GM18502 (cell line): ENCODE data around the gene GLIS2.

Experiments
- ATAC-seq: cut with Tn5 transposase; IDR thresholded peaks from one replicate; pipeline ENCODE4 v1.9.1; 2021; ENCODE audit warnings: mild to moderate bottlenecking; ENCODE audit not compliant: unreplicated experiment, poor library complexity

GLIS2 gene

DNA sequence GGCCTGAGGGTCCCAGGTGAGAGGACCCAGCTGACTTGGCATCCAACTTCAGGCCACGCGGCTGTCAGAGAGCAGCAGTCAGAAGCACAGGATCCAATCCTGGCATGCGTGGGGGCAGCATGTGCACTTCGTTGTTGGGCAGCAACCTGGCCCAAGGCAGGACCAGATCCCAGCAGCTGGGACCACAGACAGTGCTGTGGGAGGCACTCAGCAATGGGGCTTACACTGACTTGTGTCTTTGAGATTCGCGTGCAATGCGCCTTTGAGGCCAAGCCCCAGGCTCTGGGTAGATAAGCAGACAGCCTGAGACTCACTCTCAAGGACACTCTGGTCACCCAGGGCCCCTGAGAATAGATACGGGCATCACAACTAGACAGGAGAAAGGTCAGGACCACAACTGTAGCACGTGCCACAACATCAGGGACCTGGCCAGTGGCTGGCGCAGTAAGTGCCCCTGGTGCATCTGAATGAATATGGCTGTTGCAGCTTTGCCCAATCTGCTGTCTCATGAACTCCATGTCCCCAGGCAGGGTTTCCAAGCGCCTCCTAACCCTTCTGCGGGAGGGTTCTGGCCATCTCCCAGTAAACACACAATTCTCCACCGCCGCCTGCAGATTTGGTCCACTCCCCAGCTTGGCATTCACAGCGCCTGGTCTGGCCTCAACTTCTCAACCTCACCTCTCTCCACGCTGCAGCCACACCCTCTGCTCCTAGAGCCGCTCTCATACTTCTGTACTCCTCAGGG, 32.1 kb downstream of the GLIS2 start:
- ATAC-seq, result no peak

DNA sequence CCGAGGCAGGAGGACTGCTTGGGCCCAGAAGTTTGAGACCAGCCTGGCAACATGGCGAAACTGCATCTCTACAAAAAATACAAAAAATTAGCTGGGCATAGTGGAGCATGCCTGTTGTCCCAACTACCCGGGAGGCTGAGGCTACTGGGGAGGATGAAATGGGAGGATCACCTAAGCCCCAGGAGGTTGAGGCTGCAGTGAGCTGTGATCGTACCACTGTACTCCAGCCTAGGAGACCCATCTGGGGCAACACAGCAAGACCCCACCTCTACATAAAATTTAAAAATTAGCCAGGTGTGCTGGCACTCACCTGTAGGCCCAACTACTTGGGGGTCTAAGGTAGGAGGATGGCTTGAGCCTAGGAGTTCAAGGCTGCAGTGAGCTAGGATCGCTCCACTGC, 33.5 kb downstream of the GLIS2 start:
- ATAC-seq, result no peak

DNA sequence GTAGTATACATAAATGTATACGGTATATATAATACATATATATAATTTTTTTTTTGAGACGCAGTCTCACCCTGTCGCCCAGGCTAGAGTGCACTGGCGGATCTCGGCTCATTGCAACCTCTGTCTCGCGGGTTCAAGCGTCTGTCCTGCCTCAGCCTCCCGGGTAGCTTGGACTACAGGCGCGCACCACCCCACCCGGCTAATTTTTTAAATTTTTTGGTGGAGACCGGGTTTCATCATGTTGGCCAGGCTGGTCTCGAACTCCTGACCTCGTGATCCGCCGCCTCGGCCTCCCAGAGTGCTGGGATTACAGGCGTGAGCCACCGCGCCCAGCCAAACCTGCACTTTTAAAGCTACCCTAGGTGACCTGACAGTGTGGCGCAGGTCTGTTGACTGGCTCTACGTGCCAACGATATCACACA, 34.5 kb downstream of the GLIS2 start:
- no peak for ATAC-seq

DNA sequence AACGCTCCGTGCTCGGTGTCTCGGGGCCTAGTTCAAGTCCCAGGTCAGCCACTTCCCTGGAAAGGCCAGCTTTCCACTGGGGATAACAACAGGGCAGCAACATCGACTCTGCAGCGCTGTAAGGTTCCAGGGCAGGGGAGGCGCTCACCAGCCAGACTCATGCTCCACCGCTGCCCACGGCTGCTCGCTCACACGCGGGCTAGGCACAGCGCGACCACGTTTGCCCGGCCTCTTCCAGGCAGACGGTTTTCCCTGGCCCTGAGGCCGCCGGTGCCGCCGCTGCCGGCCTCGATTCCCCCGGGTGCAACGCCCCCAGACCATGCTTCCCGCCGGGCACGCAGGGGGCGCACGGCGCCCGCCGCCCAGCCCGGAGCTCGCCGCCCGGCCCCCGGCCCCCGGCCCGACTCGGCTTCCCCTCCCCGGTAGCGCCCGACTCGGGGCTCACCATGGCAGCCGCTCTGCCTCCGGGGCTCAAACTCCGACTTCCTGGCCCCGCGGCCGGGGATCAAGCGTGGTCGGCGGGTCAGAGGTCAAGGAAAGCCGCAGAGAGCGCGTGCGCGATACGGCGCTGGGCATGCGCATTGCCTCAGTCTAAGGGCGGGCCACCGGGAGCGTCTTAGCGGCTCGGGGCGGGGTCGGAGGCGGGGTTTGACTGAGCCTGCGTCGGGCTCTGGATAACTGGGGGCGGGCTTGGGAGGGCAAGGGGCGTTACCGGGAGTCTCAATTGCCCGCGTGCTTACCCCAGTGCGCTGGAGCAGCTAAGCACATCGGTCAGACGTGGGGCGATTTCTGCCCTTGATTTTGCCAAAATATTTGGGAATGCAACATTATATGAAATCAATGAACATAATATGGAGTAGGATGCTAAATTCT, 35.2 kb downstream of the GLIS2 start, which contains the start of gene PAM16:
PAM16 (minus strand) TSS at position 535 of the 873 bp plus-strand sequence; CDS start at position 448, 87 bp downstream.
- peak; percentile 85 for ATAC-seq

DNA sequence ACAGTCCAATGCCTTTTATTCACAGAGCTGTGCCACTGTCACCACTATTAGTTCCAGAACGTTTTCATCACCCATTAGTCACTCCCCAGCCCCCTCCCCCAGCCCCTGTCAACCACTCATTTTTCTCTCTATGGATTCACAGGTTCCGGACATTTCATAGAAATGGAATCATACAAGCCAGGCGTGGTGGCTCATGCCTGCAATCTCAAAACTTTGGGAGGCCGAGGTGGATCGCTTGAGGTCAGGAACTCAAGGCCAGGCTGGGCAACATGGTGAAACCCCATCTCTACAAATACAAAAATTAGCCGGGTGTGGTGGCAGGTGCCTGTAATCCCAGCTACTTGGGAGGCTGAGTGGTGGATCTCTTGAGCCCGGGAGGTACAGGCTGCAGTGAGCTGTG, 36.0 kb downstream of the GLIS2 start:
- no peak for ATAC-seq

DNA sequence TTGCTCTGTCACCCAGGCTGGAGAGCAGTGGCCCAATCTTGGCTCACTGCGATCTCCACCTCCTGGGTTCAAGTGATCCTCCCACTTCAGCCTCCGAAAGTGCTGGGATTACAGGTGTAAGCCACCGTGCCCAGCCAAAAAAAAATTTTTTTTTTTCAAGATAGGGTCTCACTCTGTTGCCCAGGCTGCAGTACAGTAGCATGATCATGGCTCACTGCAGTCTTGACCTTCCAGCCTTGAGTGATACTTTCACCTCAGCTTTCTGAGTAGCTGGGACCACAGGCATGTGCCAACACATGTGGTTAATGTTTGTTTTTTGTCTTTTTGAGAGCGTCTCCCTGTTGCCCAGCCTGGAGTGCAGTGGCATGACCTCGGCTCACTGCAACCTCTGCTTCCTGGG, 37.0 kb downstream of the GLIS2 start:
- no peak for ATAC-seq

DNA sequence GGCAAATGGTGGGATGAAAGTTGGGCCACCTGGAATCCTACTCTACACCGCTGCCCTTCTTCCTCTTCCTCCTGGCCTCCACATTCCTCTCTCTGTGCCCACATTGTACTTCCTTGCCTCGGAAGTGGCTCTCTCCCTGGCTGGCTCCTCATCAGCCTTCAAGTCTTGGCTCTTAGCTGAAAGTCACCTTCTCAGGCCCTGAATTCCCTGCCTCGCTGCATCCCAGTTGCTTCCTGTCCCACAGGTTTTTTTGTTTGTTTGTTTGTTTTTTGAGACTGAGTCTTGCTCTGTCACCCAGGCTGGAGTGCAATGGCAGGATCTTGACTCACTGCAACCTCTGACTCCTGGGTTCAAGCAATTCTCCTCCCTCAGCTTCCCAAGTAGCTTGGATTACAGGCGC, 37.8 kb downstream of the GLIS2 start:
- ATAC-seq, result no peak

DNA sequence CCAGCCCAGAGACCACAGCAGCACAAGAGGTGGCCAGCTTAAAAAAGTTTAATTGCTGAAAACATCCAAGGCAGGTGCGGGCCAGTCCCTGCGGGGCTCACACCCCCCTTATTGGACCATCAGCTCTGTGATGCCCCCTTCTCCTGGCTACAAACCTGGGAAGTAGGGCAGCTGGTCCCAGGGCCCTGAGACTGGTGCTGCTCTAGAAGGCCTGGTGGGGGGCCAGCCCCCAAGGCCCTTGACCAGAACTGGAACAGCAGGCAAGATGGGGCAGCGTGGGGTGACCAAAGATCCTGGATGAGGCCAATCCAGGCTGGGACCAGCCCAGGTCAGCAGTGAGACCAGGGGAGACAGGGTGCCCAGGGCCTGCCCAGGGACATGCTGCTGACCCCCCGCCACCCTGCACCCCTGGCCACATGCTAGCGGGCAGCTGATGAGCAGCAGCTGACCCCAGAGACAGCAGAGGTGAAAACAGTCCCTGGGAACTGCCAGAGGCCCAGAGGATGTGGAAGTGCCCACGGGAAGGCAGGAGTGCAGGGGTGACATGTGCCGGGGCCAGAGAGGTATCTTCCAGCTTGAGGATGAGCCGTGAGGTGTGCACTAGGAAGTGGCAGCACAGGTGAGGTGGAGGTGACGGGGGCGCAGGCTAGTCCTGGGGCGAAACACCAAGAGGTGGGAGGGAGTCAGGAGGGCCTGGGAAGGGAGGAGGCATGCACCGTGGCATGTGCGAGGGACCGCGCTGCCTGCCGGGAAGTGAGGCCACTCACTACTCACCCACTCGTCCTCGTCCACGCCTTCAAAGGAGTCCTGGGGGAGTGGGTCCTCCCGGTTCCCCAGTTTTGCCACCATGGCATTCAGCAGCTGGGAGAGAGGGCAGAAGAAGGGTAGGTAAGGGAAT, 38.9 kb downstream of the GLIS2 start:
- no peak for ATAC-seq

DNA sequence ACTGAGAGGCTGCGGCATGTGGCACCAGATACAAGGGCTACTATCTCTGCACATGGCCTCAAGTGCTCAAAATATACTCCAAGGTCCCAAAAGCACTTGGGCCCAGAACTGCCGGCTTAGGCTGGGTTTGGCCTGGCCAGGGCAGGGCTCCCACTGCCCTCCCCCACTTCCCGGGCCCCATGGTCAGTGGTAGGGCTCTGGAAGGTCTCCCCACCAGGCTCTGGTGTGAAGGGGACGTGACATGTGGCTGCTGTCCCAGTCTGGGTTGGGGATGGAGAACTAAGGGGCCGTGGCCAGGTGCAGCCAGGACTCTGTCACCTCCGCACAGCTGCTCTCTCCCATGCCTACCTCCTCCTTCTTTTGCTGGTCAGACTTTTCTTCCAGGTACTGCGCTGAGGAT, 41.0 kb downstream of the GLIS2 start:
- no peak for ATAC-seq

DNA sequence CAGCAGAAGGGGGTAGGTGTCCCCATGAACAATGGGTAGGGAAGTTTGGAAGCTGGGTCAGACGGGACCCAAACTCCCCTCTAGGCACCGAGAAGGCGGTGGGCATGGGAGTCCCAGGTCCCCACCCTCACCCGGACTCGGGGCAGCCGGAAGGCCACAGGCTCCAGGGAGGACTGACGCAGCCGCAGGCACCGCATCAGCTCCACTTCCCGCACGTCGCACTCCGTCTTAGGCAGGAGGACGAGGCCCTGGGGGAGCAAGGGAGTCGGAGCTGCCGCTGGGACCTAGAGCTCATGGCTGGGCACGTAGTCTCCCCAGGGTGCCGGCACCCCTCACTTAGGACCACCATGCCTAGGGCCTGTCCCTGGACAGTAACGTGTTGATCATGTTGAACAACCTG, 42.4 kb downstream of the GLIS2 start:
- no peak for ATAC-seq

DNA sequence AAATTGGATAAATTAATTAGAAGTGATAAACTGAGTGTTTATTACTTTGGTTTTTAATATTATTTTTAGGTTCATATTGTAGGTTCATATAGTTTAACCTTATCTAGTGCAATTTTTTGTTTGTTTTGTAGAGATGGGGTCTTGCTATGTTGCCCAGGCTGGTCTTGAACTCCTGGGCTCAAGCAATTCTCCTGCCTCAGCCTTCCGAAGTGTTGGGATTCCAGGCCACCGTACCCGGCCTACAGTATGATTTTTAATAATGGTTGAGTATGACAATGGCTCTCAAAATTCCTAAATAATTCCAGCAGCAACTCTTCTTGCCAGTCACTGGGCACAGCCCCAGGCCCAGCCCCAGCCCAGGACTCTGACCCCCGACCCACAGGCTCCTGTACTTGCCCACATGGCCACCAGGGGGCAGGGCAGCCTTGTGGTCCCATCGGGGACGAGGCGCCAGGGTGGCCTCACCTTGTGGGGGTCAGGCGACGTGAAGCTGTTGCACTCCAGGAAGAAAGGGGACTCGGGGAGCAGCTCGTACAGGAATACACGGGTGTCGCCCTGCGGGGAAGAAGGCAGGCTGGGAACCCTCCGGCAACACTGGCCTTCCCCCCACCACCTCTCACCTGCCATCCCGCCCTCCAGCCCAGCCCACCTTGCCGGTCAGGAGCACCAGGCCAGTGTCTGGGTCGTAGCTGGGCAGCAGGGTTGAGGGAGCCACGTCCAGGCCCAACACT, 43.1 kb downstream of the GLIS2 start:
- no peak for ATAC-seq

DNA sequence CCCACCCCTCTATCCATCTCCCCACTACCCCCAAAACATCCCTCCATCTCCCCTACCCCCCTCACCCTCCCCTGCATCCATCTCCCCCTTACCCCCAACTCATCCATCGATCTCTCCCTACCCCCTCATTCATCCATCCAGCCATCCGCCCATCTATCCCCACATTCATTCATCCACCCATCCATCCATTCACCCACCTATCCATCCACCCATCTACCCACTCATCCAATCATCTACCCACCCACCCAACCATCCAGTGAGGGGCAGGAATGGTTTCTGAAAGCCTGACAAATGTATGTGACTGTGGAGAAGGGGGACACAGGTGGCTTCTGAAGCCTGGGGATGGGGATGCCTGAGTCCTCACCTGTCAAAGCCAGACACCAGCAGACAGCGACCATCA, 44.0 kb downstream of the GLIS2 start:
- no peak for ATAC-seq

DNA sequence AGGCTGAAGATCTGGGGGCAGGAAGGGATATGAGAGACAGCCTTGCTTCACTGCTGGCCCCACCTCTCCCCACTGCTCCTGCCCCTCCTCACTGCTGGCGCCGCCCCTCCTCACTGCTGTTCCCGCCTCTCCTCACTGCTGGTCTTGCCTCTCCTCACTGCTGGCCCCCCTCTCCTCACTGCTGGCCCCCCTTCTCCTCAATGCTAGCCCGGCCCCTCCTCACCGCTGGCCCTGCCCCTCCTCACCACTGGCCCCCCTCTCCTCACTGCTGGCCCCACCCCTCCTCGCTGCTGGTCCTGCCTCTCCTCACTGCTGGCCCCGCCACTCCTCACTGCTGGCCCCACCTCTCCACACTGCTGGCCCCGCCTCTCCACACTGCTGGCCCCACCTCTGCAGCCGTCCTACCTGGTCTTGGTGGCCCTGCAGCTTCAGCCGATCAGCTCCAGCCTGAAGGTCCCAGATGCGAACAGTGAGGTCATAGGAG, 44.7 kb downstream of the GLIS2 start:
- no peak for ATAC-seq

DNA sequence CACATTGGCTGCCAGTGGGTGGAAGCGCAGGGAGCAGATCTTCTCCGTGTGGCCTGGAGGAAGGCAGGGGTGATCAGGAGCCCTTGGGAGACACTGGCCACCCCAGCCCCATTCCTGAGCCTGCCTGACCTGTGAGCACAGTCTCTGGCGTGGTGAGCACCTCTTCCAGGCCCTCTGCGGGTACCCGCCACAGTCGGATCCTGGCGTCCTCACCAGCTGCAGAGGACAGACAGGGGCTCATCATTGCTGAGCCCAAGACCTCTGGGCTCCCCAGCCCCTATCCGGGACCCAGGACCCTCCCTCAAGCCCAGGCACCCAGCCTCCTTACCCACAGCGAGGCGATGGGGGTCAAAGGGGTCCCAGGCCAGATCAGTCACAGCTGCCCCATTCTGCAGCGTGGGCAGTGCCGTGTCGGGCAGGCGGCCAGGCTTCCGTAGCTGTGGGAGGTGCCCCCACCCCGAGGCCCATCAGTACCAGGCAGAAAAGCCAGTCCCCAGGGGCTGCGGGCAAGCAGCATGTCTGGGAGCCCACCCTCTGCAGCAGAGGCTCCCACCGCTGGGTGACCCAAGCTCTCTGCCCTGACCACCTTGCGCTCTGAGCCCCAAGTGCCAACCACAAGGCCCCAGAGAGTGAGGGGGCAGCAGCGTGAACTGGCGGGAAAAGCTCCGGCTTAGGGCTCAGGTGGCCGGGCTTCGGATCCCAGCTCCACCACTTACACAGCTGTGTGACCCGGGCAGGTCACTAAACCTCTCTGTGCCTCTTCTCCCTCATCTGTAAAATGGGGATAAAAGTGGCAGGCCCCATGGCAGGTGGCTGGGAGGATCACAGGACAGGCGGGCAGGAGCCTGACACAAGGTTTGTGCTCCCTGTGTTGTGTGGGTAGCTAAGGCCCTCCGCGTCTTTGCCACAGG, 45.4 kb downstream of the GLIS2 start:
- ATAC-seq, result no peak

DNA sequence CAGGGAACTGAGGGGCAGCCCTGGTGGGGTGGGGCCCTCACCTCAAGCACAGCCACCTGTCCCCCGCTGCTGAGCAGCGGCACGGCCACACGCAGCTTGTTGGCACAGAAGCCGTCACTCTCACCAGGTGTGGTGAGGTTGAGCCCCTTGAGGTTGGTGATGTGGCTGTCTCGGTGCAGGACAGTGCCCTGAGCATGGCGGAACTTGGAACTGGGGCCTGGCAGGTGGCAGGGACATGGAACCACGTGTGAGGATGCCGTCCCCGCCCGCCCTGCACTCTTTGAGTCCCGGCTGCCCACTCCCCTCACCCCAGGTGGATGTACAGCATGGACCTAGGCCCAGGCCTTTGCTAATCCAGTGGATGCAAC, 46.1 kb downstream of the GLIS2 start:
- ATAC-seq, result no peak

DNA sequence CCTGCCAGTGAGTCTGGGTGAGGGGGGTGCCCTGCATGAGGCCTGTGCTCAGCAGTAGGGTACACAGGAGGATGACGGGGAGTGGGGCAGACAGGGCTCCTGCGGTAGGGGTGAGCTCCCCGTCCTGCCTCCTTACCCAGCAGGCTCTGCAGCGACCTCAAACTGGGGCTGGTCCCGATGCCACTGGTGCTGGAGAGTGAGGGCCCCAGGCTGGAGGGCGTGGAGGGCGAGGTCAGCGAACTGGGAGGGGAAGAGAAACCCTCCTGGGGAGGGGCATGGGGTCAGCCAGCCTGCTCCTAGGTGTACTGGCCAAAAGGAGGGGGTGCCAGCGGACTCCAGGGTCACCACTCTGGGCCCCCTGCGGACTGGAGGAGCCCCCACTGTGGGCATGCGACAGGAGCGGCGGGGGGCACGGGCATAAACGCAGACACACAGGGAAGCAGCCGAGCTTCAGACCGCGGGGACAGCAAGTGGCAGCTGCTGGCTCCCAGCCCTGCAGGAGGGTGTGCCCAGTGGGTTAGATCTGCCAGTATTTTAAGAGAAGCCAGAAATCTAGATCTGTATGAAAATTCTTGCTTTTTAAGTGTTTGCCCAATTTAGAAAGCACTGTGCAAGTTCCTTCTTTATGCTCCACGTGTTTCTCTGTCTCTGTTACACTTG, 46.7 kb downstream of the GLIS2 start:
- ATAC-seq, result no peak

DNA sequence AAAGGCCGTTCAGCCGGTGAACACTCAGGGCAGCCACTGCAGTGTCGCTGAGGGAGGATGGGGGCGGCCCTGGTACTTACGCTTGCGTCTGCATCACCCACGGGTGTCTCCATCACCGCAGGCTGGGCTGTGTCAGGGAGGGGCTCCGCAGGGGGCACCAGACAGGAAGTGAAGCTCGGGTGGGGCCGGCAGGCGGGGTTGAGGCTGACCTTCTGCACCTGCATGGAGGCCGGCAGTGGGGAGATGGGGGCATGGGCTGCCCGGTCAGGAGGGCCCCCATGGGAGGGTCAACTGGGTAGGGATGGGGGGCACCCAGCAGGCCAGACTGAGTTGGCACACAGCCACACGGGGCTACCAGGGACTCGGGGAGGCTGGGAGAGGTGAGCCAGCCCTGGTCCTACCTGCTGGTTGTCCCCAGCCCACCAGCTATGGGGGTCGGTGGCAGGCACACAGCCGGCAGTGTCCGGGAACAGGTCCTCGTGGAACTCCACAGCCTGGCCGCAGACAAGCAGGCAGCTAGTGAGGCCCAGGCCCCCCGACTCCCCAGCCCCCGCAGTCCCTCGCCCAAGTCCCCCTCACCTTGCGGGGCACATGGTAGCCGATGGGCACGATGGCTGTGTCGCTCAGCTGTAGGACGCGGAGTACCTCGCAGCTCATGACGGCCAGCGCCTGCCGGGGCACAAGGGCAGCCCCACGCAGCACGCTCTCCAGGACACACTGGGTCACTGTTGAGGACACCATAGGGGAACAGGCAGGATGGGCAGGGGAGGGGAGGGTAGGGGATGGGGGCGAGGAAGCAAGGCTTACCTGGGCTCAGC, 48.5 kb downstream of the GLIS2 start:
- no peak for ATAC-seq
